OCI-LY7 (cell line): ENCODE measurements around the gene HPSE2.

Source experiments
- CTCF ChIP-seq: fragments of 200-600 bp; sonication (generic); conservative IDR thresholded peaks from 2 replicates; pipeline ENCODE4 v1.5.1; 2014; ENCODE audit warnings: mild to moderate bottlenecking, antibody characterized with exemption, low read length, moderate library complexity, mixed read lengths
- EZH2phosphoT487 ChIP-seq: fragments of 200-600 bp; sonication (generic); IDR thresholded peaks from 2 replicates; pipeline ENCODE4 v1.6.1; 2018; ENCODE audit warnings: low read depth, borderline replicate concordance, mild to moderate bottlenecking, mixed run types, antibody characterized with exemption, low read length, moderate library complexity, mixed read lengths

DNA sequence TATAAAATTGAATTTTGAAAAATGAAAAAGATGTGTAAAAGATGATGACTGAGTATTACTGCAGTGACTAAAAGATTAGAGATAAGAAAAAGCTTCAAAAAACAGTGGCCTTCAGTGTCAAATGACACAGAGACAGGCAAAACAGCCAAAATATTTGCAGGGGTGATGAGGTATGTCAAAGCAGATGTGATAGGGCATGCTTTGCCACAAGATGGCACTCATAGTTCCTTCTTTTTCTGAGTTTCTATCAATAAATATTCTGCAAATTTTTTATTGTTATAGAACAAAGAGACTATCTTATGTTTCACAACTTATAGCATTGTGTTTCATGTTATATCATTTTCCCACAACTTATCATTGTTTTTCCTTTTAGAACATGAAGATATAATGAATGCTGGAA is 444.8 kb downstream of the HPSE2 start:
- peak; percentile 72 for TF ChIP-seq CTCF
- no peak for TF ChIP-seq EZH2phosphoT487
